KMS-11 (cell line): ENCODE data around the gene BMPER.

Experiments used
- H2AFZ ChIP-seq: fragments of 200-600 bp; sonication (generic); 2 replicates; pipeline ENCODE4 v1.6.1; 2016; ENCODE audit warnings: antibody characterized with exemption, mixed run types, low read depth
- H3K27ac ChIP-seq: fragments of 200-600 bp; sonication (generic); 2 replicates; pipeline ENCODE4 v1.6.1; 2016; ENCODE audit warnings: mild to moderate bottlenecking, mixed run types
- H3K27me3 ChIP-seq: fragments of 200-600 bp; sonication (generic); 2 replicates; pipeline ENCODE4 v1.6.1; 2017; ENCODE audit warnings: mild to moderate bottlenecking, low read depth, mixed run types, moderate library complexity; ENCODE audit not compliant: insufficient read depth
- H3K36me3 ChIP-seq: fragments of 200-600 bp; sonication (generic); 2 replicates; pipeline ENCODE4 v1.6.1; 2017; ENCODE audit warnings: mild to moderate bottlenecking, mixed run types; ENCODE audit not compliant: insufficient read depth
- H3K4me1 ChIP-seq: fragments of 200-600 bp; sonication (generic); 2 replicates; pipeline ENCODE4 v1.6.1; 2016; ENCODE audit warnings: mild to moderate bottlenecking, low read depth, mixed run types; ENCODE audit not compliant: poor library complexity, severe bottlenecking
- H3K4me2 ChIP-seq: fragments of 200-600 bp; sonication (generic); 2 replicates; pipeline ENCODE4 v1.7.0; 2016; ENCODE audit warnings: mild to moderate bottlenecking, mixed run types
- H3K4me3 ChIP-seq: fragments of 200-600 bp; sonication (generic); IDR thresholded peaks from 2 replicates; pipeline ENCODE4 v1.6.1; 2017; ENCODE audit warnings: low read depth, low read length, mixed read lengths; ENCODE audit not compliant: insufficient read depth
- H3K79me2 ChIP-seq: fragments of 200-600 bp; sonication (generic); 2 replicates; pipeline ENCODE4 v1.6.1; 2016; ENCODE audit warnings: low read depth, mixed run types; ENCODE audit not compliant: insufficient read depth
- H3K9ac ChIP-seq: fragments of 200-600 bp; sonication (generic); 2 replicates; pipeline ENCODE4 v1.6.1; 2016; ENCODE audit warnings: mild to moderate bottlenecking, mixed run types
- H4K20me1 ChIP-seq: fragments of 200-600 bp; sonication (generic); 2 replicates; pipeline ENCODE4 v1.6.1; 2016; ENCODE audit warnings: mild to moderate bottlenecking, mixed run types; ENCODE audit not compliant: insufficient read depth
- TF ChIP-seq, protein P1 (sequence below): fragments of 200-600 bp; sonication (generic); conservative IDR thresholded peaks from 2 replicates; pipeline ENCODE4 v1.6.1; 2017; ENCODE audit warnings: low read depth, mild to moderate bottlenecking, antibody characterized with exemption, low read length, moderate library complexity, mixed read lengths

BMPER gene

DNA sequence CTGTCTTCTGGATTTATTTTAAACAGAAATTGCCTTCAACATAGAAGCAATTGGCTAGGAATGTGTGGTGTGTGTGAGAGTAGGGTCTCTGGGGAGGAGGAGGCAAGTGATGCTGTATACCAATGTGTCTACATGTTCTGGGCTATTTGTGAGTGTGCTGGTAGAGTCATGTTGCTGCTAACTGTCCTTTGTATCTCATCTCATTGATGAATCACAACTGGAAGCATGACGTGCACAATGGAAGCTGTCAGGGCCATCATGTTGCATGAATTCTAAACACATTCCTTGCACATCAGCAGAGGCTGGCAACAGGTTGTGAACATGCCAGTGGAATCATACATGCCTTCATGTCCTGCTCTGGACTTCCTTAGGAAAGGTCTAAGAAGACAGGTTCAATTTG is 199.7 kb downstream of the BMPER start:
- H3K36me3 ChIP-seq, result no peaks in the 10 kb centered on the region
- H3K4me2 ChIP-seq, result no peak overlapping the region
- no peak overlapping the region for H3K27ac ChIP-seq

DNA sequence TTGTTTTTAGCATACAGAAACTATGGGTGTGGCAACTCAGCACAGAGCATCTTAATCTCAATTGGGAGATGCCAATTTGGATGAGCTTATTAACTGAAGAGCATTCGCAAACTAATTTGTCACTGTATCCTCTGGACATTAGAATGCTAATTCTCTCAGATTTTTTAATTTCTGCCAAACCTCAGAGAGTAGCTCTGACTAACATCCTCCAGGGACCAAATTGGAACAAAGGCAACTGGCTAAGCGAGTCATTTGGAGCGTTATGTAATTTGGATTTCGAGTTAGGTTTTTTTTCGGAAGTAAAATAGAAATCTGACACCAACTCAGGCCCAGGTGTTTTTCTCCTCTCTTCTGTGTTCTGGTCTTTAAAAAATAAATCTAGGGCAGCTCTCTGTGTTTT is 201.9 kb downstream of the BMPER start:
- Histone ChIP-seq H3K4me3 (no peak overlapping the region), H3K27ac (no peak overlapping the region), H3K4me2 (no peak overlapping the region), H3K36me3 (no peaks in the 10 kb centered on the region), H3K4me1 (no peaks in the 10 kb centered on the region), H3K79me2 (no peaks in the 10 kb centered on the region), H3K27me3 (no peaks in the 10 kb centered on the region), H2AFZ (no peak overlapping the region), H4K20me1 (no peaks in the 10 kb centered on the region), H3K9ac (no peak overlapping the region)
- TF ChIP-seq, protein P1, sequence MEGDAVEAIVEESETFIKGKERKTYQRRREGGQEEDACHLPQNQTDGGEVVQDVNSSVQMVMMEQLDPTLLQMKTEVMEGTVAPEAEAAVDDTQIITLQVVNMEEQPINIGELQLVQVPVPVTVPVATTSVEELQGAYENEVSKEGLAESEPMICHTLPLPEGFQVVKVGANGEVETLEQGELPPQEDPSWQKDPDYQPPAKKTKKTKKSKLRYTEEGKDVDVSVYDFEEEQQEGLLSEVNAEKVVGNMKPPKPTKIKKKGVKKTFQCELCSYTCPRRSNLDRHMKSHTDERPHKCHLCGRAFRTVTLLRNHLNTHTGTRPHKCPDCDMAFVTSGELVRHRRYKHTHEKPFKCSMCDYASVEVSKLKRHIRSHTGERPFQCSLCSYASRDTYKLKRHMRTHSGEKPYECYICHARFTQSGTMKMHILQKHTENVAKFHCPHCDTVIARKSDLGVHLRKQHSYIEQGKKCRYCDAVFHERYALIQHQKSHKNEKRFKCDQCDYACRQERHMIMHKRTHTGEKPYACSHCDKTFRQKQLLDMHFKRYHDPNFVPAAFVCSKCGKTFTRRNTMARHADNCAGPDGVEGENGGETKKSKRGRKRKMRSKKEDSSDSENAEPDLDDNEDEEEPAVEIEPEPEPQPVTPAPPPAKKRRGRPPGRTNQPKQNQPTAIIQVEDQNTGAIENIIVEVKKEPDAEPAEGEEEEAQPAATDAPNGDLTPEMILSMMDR, result no peak

More for the DNA sequence above, 199.7 kb downstream of the BMPER start:
- Histone ChIP-seq H3K4me1 (no peaks in the 10 kb centered on the region), H3K27me3 (no peaks in the 10 kb centered on the region), H4K20me1 (no peaks in the 10 kb centered on the region), H3K9ac (no peak overlapping the region), H3K79me2 (no peaks in the 10 kb centered on the region), H3K4me3 (no peak overlapping the region), H2AFZ (no peak overlapping the region)
- TF ChIP-seq, protein P1, result no peak

DNA sequence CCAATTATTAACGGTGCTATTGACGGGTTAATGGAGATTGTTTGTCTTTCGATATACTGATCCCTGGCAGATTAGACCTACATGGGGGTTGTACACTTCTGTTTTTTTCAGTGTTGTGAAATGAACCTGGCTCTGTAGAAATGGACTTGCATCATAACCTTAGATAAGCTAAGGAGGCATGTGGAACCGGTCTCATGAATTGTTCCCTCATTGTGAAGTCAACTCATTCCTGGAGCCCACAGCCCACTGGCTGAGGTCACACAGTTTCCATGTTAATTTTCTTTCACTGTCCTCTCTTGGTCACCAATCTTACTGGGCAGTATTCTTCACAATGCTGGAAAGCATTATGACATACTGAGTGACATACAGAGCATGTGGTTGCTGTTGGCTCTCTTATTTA is 202.8 kb downstream of the BMPER start:
- no peaks in the 10 kb centered on the region for H3K79me2 ChIP-seq
- H2AFZ ChIP-seq, result no peak overlapping the region
- no peaks in the 10 kb centered on the region for H3K4me1 ChIP-seq
- H4K20me1 ChIP-seq, result no peaks in the 10 kb centered on the region
- no peaks in the 10 kb centered on the region for H3K36me3 ChIP-seq
- TF ChIP-seq, protein P1, result no peak
- no peak overlapping the region for H3K4me2 ChIP-seq
- H3K27ac ChIP-seq, result no peak overlapping the region
- no peak overlapping the region for H3K9ac ChIP-seq
- H3K27me3 ChIP-seq, result no peaks in the 10 kb centered on the region
- H3K4me3 ChIP-seq, result no peak overlapping the region

DNA sequence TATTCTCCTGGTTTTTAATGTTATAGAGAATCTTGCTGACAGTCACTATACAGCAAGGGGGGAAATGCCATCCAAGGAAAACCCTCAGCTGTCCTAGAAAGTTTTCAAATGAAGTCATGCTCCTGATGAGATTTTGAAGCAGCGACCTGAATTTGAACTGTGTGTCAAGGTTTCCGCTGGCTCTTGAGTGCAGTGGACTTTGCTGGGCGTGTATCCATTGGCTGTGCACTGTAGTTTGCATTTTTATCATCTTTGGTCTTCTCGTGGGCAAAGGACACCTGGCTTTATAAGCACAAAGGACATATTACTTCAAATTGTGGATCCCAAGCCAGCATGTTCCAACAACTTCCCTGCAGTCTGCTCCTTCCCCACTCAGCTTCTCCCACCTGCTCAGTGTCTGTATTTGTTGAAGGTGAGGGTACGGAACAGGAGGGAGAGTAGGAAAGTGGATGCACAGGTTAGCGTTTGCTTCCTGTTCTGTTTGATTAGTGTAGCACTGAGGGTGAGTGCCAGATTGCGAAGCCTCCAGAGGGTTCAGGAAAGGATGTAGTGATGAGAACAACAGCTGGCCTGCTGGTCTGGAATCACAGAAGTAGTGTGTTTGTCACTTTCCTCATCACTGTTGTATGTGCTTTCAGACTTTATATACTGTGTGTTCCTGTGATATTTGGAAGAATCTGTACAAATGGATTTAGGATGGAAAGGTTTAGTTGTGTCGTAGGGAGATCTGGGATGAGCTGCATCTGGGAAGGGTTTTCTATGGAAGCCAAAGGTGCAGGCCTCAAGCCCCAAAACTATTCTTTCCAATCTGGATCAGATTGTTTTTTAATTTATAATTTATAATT is 204.8 kb downstream of the BMPER start:
- no peaks in the 10 kb centered on the region for H3K79me2 ChIP-seq
- H3K27ac ChIP-seq, result no peak overlapping the region
- H3K27me3 ChIP-seq, result no peaks in the 10 kb centered on the region
- no peaks in the 10 kb centered on the region for H4K20me1 ChIP-seq
- TF ChIP-seq, protein P1, result no peak
- no peak overlapping the region for H3K4me2 ChIP-seq
- H3K4me1 ChIP-seq, result no peaks in the 10 kb centered on the region
- no peak overlapping the region for H2AFZ ChIP-seq
- no peak overlapping the region for H3K4me3 ChIP-seq
- no peak overlapping the region for H3K9ac ChIP-seq
- H3K36me3 ChIP-seq, result no peaks in the 10 kb centered on the region
